GM23248 (cell line): ENCODE measurements around the gene CFAP299. TPM values are rescaled to one million over a fixed set of nuclear protein-coding genes. Genes with fewer than 3 reads are reported as not detected.
A peak's percentile ranks its signal among the peaks of the same experiment; 100 is the strongest.

Source experiments
- DNase-seq: peaks from one replicate; pipeline ENCODE4 v3.0.0-alpha.2; 2015
- H2AFZ ChIP-seq: fragments of 200-600 bp; sonication (generic); 2 replicates; pipeline ENCODE4 v1.6.1; 2016; ENCODE audit warnings: antibody characterized with exemption
- H3F3A ChIP-seq: fragments of 200-600 bp; sonication (generic); 2 replicates; pipeline ENCODE4 v1.6.1; 2016; ENCODE audit warnings: mild to moderate bottlenecking, antibody characterized with exemption, mixed run types; ENCODE audit not compliant: insufficient read depth
- H3K27ac ChIP-seq: fragments of 200-600 bp; sonication (generic); 2 replicates; pipeline ENCODE4 v1.5.1; 2016; ENCODE audit warnings: mild to moderate bottlenecking
- H3K27me3 ChIP-seq: fragments of 200-600 bp; sonication (generic); replicated peaks from 2 replicates; pipeline ENCODE4 v1.6.1; 2016; ENCODE audit warnings: mild to moderate bottlenecking; ENCODE audit not compliant: insufficient read depth
- H3K36me3 ChIP-seq: fragments of 200-600 bp; sonication (generic); 2 replicates; pipeline ENCODE4 v1.6.1; 2016; ENCODE audit warnings: low read depth, mild to moderate bottlenecking
- H3K4me1 ChIP-seq: fragments of 200-600 bp; sonication (generic); 2 replicates; pipeline ENCODE4 v1.6.1; 2016; ENCODE audit warnings: mild to moderate bottlenecking; ENCODE audit not compliant: insufficient read depth
- H3K4me2 ChIP-seq: fragments of 200-600 bp; sonication (generic); one replicate; pipeline ENCODE4 v1.6.1; 2016; ENCODE audit warnings: mild to moderate bottlenecking; ENCODE audit not compliant: unreplicated experiment
- H3K4me3 ChIP-seq: fragments of 200-600 bp; sonication (generic); 2 replicates; pipeline ENCODE4 v1.5.1; 2016; ENCODE audit warnings: mild to moderate bottlenecking
- H3K79me2 ChIP-seq: fragments of 200-600 bp; sonication (generic); 2 replicates; pipeline ENCODE4 v1.6.1; 2016; ENCODE audit warnings: mild to moderate bottlenecking; ENCODE audit not compliant: insufficient read depth
- H3K9ac ChIP-seq: fragments of 200-600 bp; sonication (generic); 2 replicates; pipeline ENCODE4 v1.6.1; 2016; ENCODE audit warnings: mild to moderate bottlenecking
- H3K9me2 ChIP-seq: fragments of 200-600 bp; sonication (generic); 2 replicates; pipeline ENCODE4 v1.6.1; 2016; ENCODE audit warnings: mixed run types, mild to moderate bottlenecking, moderate library complexity; ENCODE audit not compliant: insufficient read depth
- H3K9me3 ChIP-seq: fragments of 200-600 bp; sonication (generic); one replicate; pipeline ENCODE4 v1.6.1; 2017; ENCODE audit warnings: low read depth
- H4K20me1 ChIP-seq: fragments of 200-600 bp; sonication (generic); 2 replicates; pipeline ENCODE4 v1.6.0; 2016; ENCODE audit not compliant: insufficient read depth
- EZH2 ChIP-seq: fragments of 200-600 bp; sonication (generic); IDR thresholded peaks from 2 replicates; pipeline ENCODE4 v1.6.1; 2018; ENCODE audit warnings: antibody characterized with exemption, mild to moderate bottlenecking; ENCODE audit not compliant: insufficient read depth, poor library complexity, severe bottlenecking
- EZH2phosphoT487 ChIP-seq: fragments of 200-600 bp; sonication (generic); IDR thresholded peaks from 2 replicates; pipeline ENCODE4 v1.6.1; 2018; ENCODE audit warnings: antibody characterized with exemption, moderate library complexity, mild to moderate bottlenecking, low read depth; ENCODE audit not compliant: insufficient read depth
- WGBS, 2 experiments: methylation state at CpG; one replicate each; pipeline ENCODE4 v1.1.6; 2015 to 2017; ENCODE audit warnings: low lambda C conversion rate in 2 of 2, low coverage in 1 of 2; ENCODE audit errors: missing lambda C conversion rate in 2 of 2; 5-methylcytosine and 5-hydroxymethylcytosine counted together
- in situ Hi-C: fragments of 300-500 bp; cut with MboI; formaldehyde crosslinking; loops from 2 replicates; pipeline ENCODE4 v1.15.0; 2020
- polyA plus RNA-seq: library from polyadenylated mRNA; unstranded; fragments of >200 nt; fragmentation: Nextera tagmentation; extraction: Ambion mirVana; gene quantifications from 2 replicates; pipeline ENCODE4 v1.2.1, GENCODE V29; 2016
- total RNA-seq: library from RNA; depleted of rRNA; stranded (reverse); fragments of >200 nt; shearing (Covaris generic); gene quantifications from 2 replicates; pipeline ENCODE4 v1.2.3, GENCODE V29; 2014

The CFAP299 gene
- total and polyA plus RNA-seq, 2 experiments from 2014 or later: 1.0 to 1.1 TPM

DNA sequence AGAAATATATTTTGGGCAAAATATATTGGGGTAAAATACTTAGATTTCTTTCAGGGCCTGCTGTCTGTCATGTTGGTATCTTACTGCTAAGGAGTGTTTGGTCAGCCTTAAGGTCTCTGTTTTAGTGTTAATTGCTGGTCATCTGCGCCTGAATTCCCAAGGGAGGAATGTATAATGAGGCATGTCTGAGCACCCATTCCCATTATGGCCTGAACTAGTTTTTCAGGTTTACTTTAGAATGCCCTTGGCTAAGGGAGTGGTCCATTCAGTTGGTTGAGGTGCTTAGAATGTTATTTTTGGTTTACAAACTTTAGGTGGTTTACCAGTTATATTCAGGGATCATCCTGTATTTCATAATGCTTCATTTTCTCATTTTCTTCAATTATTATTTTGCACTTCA, 125.9 kb downstream of the CFAP299 start:
- WGBS, 2 experiments: 61 to 66% methylated on average over 1 of the region's 1 CpG
- in situ Hi-C loops: no loop called here
- H3K27me3 ChIP-seq: no peaks in the 10 kb centered on the region

DNA sequence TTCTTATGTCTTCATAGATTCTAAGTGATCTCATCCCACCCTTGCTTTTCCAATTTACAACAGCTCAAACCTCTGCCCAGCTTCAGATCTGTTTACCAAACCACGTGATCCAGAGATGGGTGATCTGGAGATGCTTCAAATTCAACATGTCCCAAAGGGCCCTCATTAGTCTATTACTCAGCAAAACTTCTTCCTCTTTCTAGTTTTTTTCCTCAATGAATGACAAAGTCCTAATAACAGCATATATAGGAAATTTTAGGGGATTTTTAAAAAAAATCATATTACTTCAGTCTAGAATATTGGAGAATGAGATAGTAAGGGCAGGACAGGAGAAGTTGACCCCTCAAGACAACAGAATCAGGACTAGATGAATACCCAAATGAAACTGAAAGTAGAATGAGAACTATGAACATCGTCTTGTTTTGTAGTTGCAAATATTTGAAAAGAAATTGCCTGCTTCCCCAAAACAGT, 127.1 kb downstream of the CFAP299 start:
- Histone ChIP-seq H3K9me2 (peaks cover 4% of the 10 kb centered on the region; the same call in 1 of the 2 replicates), H3K79me2 (no peaks in the 10 kb centered on the region), H3K9me3 (no peaks in the 10 kb centered on the region), H3F3A (no peaks in the 10 kb centered on the region), H3K27me3 (no peaks in the 10 kb centered on the region), H3K4me2 (peak overlapping the region; percentile 78), H3K9ac (peak overlapping the region; percentile 40), H4K20me1 (no peaks in the 10 kb centered on the region), H3K36me3 (no peaks in the 10 kb centered on the region), H3K4me3 (peak overlapping the region; percentile 63), H3K27ac (no peak overlapping the region; the same call in 1 of the 2 replicates), H2AFZ (peak overlapping the region; percentile 64), H3K4me1 (no peaks in the 10 kb centered on the region)
- WGBS, 2 experiments: 56% methylated on average over 2 of the region's 2 CpGs
- no peak for TF ChIP-seq EZH2phosphoT487
- TF ChIP-seq EZH2: no peak
- in situ Hi-C loops: no loop called here
- DNase-seq: peak; percentile 40

More for the DNA sequence above, 125.9 kb downstream of the CFAP299 start:
- Histone ChIP-seq H3K79me2 (no peaks in the 10 kb centered on the region), H3K9me2 (peaks cover 4% of the 10 kb centered on the region; the same call in 1 of the 2 replicates), H3K36me3 (no peaks in the 10 kb centered on the region), H2AFZ (no peak overlapping the region), H3K4me2 (no peak overlapping the region), H3F3A (0 out of 2 replicates have a peak, but pooled peaks cover 3% of the 10 kb centered on the region), H4K20me1 (no peaks in the 10 kb centered on the region), H3K27ac (no peak overlapping the region), H3K4me3 (no peak overlapping the region), H3K9ac (no peak overlapping the region), H3K9me3 (no peaks in the 10 kb centered on the region), H3K4me1 (no peaks in the 10 kb centered on the region)
- no peak for DNase-seq
- no peak for TF ChIP-seq EZH2phosphoT487
- TF ChIP-seq EZH2: no peak

DNA sequence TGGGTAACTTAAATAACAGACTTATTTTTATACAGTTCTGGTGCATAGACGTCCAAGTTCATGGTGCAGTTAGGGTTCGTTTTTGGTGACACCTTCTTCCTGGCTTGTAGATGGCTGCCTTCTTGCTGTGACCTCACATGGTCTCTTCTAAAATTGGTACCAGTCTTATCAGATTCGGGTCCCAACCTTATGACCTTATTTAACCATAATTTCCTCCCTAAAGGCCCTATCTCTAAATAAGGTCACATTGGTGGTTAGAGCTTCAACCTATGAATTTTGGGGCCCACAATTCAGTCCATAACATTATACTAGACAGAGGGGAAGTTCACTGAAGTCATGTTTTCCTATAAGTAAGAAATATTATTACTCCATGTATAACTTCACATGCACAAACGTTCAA, 128.0 kb downstream of the CFAP299 start:
- peak overlapping the region; percentile 78 for H3K4me2 ChIP-seq
- no peaks in the 10 kb centered on the region for H3K27me3 ChIP-seq
- no peaks in the 10 kb centered on the region for H3K79me2 ChIP-seq
- WGBS, 2 experiments: 77 to 83% methylated on average over 4 of the region's 4 CpGs
- H3K27ac ChIP-seq: no peak overlapping the region
- H3K4me3 ChIP-seq: no peak overlapping the region
- TF ChIP-seq EZH2phosphoT487 (no peak), EZH2 (no peak)
- no peak overlapping the region for H3K9ac ChIP-seq
- H2AFZ ChIP-seq: peak overlapping the region; percentile 64; the same call in 1 of the 2 replicates
- no peaks in the 10 kb centered on the region for H3K9me3 ChIP-seq
- no peak for DNase-seq
- H3K9me2 ChIP-seq: peaks cover 4% of the 10 kb centered on the region; the same call in 1 of the 2 replicates
- H3K36me3 ChIP-seq: no peaks in the 10 kb centered on the region
- in situ Hi-C loops: no loop called here
- H4K20me1 ChIP-seq: no peaks in the 10 kb centered on the region
- H3F3A ChIP-seq: no peaks in the 10 kb centered on the region
- no peaks in the 10 kb centered on the region for H3K4me1 ChIP-seq

DNA sequence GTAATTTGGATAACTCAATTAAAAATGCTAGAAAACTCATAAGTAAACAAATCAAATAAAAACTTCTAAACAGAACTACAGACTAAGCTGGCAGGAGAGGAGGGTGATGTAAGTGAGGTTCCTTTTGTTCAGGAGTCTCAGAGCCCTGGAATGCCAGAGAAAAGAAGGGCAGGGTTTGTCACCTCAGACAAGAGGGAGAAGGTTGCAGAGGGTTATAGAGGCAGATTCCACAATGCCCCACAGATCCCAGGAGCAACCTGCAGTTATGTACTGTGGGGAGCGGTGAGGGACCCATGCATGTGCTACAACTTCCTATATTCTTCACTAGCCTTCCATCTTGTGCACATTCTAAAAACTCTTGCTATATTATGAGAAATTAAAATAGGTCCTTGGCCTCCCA, 129.7 kb downstream of the CFAP299 start:
- WGBS, 2 experiments: 95% methylated on average over 1 of the region's 1 CpG
- H3K27ac ChIP-seq: no peak overlapping the region
- no peak overlapping the region for H3K4me2 ChIP-seq
- H3K36me3 ChIP-seq: no peaks in the 10 kb centered on the region
- H3K4me1 ChIP-seq: no peaks in the 10 kb centered on the region
- no peak overlapping the region for H2AFZ ChIP-seq
- H3K4me3 ChIP-seq: no peak overlapping the region
- peak; percentile 37 for DNase-seq
- in situ Hi-C loops: no loop called here
- no peak for TF ChIP-seq EZH2phosphoT487
- TF ChIP-seq EZH2: no peak
- no peaks in the 10 kb centered on the region for H3K9me3 ChIP-seq
- no peaks in the 10 kb centered on the region for H3K27me3 ChIP-seq
- no peak overlapping the region for H3K9ac ChIP-seq
- no peaks in the 10 kb centered on the region for H3F3A ChIP-seq
- no peaks in the 10 kb centered on the region for H4K20me1 ChIP-seq
- peaks cover 4% of the 10 kb centered on the region; the same call in 1 of the 2 replicates for H3K9me2 ChIP-seq
- no peaks in the 10 kb centered on the region for H3K79me2 ChIP-seq

DNA sequence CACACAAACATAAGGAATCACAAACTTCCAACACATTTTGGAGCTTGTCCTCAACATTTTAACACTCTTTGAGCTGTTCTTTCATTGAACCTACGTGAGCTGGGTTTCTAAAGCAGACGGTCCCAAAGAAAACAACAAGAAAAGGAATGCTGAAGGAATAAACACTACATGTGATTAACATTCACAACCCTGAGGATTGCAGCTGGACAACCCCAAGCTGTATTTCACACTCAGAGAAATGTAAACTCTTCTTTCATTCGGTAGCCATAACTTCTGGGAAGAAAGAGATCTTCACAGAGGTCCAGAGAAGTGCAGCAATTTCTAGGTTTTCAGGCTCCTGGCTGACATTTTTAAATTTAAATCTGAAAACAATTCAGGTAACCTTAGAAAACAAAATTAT, 130.2 kb downstream of the CFAP299 start:
- WGBS, 2 experiments: 77 to 81% methylated on average over 3 of the region's 3 CpGs
- Histone ChIP-seq H4K20me1 (no peaks in the 10 kb centered on the region), H3K9me2 (peaks cover under 1% of the 10 kb centered on the region; the same call in 1 of the 2 replicates), H3K27me3 (no peaks in the 10 kb centered on the region), H2AFZ (no peak overlapping the region), H3K9me3 (no peaks in the 10 kb centered on the region), H3F3A (no peaks in the 10 kb centered on the region), H3K36me3 (no peaks in the 10 kb centered on the region), H3K79me2 (no peaks in the 10 kb centered on the region), H3K4me2 (no peak overlapping the region), H3K9ac (no peak overlapping the region), H3K4me3 (no peak overlapping the region), H3K4me1 (no peaks in the 10 kb centered on the region), H3K27ac (no peak overlapping the region)
- in situ Hi-C loops: no loop called here
- TF ChIP-seq EZH2: no peak
- no peak for TF ChIP-seq EZH2phosphoT487
- DNase-seq: no peak
